ENCODE results near the gene SCRN2.

Gene SCRN2

DNA sequence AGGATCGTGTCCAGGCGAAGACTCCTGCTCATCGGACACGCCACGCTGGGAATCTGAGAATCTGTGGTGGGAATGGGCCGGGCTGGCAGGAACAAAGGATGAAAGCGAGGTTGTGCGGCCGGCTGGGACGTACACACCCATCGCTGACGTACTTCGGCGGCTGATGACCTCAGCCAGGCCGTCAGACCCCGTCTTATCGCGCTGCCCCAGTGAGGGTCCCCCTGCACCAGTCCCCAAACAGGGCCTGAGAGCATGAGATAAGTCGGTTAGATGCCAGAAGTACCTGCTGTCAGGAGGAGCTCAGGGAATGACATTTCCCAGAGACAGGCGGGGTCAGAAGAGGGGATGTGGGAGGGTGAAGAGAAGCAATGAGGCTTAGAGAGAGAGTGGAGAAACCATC lies 25.9 kb upstream of the SCRN2 start:
- H3K27me3 Mint-ChIP-seq (ENCODE audit: low read depth) = peaks cover 81% of the 10 kb centered on the region
- no peak overlapping the region for H3K27ac Mint-ChIP-seq
- no peaks in the 10 kb centered on the region for H3K36me3 Mint-ChIP-seq (ENCODE audit: low read depth)
- no peak overlapping the region for H3K4me3 Mint-ChIP-seq
- no peaks in the 10 kb centered on the region for H3K9me3 Mint-ChIP-seq
- TF ChIP-seq, protein P1, sequence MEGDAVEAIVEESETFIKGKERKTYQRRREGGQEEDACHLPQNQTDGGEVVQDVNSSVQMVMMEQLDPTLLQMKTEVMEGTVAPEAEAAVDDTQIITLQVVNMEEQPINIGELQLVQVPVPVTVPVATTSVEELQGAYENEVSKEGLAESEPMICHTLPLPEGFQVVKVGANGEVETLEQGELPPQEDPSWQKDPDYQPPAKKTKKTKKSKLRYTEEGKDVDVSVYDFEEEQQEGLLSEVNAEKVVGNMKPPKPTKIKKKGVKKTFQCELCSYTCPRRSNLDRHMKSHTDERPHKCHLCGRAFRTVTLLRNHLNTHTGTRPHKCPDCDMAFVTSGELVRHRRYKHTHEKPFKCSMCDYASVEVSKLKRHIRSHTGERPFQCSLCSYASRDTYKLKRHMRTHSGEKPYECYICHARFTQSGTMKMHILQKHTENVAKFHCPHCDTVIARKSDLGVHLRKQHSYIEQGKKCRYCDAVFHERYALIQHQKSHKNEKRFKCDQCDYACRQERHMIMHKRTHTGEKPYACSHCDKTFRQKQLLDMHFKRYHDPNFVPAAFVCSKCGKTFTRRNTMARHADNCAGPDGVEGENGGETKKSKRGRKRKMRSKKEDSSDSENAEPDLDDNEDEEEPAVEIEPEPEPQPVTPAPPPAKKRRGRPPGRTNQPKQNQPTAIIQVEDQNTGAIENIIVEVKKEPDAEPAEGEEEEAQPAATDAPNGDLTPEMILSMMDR (IDR thresholded peaks at IDR 0.05; ENCODE audit: unreplicated experiment in 3 of 3) = no peak
- peaks cover 15% of the 10 kb centered on the region for H3K4me1 Mint-ChIP-seq

GRCh38 chr17:47864791-47865216 lies 23.7 kb upstream of the SCRN2 start:
- no peak overlapping the region for H3K27ac Mint-ChIP-seq
- peaks cover 7% of the 10 kb centered on the region for H3K4me1 Mint-ChIP-seq
- H3K27me3 Mint-ChIP-seq (ENCODE audit: low read depth) = peaks cover 70% of the 10 kb centered on the region
- H3K36me3 Mint-ChIP-seq (ENCODE audit: low read depth) = no peaks in the 10 kb centered on the region
- H3K4me3 Mint-ChIP-seq = no peak overlapping the region
- H3K9me3 Mint-ChIP-seq = no peaks in the 10 kb centered on the region
- TF ChIP-seq, protein P1 (IDR thresholded peaks at IDR 0.05; ENCODE audit: unreplicated experiment in 3 of 3) = no peak

GRCh38 chr17:47862621-47863440 lies 21.8 kb upstream of the SCRN2 start:
- Mint-ChIP-seq H3K27ac (no peak overlapping the region), H3K4me3 (no peak overlapping the region), H3K36me3 (ENCODE audit: low read depth) (peaks cover 4% of the 10 kb centered on the region), H3K27me3 (ENCODE audit: low read depth) (peaks cover 70% of the 10 kb centered on the region), H3K9me3 (no peaks in the 10 kb centered on the region), H3K4me1 (peaks cover 6% of the 10 kb centered on the region)
- TF ChIP-seq, protein P1 (IDR thresholded peaks at IDR 0.05; ENCODE audit: unreplicated experiment in 3 of 3) = no peak

DNA sequence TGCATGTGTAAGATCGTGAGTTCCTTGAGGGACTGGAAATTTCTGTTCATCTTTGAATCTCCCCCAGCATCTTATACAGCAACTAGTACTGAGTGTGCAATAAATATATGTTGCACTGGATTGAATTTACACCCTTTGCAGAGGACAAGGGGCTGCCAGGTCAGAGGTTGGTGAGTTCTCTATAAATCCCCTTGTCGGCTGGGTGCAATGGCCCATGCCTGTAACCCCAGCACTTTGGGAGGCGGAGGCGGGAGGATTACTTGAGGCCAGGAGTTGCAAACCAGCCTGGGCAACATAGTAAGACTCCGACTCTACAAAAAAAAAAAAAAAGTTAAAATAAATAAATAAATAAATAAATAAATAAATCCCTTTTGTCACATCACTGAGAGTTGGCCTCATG lies 19.3 kb upstream of the SCRN2 start:
- Mint-ChIP-seq H3K4me3 (no peak overlapping the region), H3K9me3 (no peaks in the 10 kb centered on the region), H3K4me1 (peaks cover 6% of the 10 kb centered on the region), H3K27ac (no peak overlapping the region), H3K36me3 (ENCODE audit: low read depth) (peaks cover 4% of the 10 kb centered on the region), H3K27me3 (ENCODE audit: low read depth) (peaks cover 68% of the 10 kb centered on the region)
- TF ChIP-seq, protein P1 (IDR thresholded peaks at IDR 0.05; ENCODE audit: unreplicated experiment in 3 of 3) = no peak

DNA sequence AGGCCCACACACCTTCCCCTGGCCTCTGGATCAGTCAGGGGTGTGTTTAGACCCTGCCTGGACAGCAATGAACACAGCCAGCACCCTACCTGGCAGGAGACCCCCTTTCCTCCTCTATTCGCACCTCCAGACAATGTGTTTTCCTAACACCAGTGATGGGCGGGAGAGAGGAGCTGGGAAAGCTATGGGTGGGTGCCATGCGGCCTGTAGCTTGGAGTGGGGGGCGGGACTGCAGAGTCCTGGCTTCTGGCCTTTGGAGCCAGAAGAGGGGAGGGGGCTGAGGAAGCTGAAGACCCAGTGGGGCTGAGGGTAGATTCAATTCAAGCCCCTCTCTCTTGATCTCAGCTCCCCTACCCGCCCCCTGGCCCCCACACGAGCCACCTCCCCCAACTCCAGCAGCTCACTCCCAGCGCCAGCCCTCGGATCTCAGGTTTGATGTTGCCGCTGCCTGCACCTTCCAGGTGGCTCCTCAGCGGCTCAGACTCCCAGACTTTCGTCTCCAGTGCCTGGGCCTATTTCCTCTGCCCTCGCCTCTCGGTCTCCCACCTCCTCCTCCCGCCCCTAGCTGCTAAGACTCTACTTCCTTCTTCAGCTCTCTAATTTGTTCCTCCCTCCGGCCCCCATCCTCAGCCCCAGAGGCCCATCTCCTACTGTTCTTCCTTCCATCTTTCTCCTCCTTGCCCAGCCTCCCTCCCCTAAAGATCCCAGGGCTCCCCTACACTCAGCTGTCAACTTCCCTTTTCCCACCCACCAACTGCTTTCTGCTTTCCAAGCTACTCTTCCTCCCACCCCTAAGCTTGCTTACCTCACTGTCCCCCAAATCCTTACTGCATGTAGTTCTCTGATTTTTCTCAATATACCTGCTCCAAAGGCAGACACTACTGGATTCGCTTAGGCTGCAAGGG lies 16.7 kb upstream of the SCRN2 start:
- TF ChIP-seq, protein P1 (IDR thresholded peaks at IDR 0.05; ENCODE audit: unreplicated experiment in 3 of 3) = no peak
- Mint-ChIP-seq H3K27ac (no peak overlapping the region), H3K27me3 (ENCODE audit: low read depth) (peaks cover 81% of the 10 kb centered on the region), H3K4me1 (peaks cover 8% of the 10 kb centered on the region), H3K4me3 (no peak overlapping the region), H3K36me3 (ENCODE audit: low read depth) (peaks cover 4% of the 10 kb centered on the region), H3K9me3 (no peaks in the 10 kb centered on the region)

All from nephron (organoid).